Fibroblast of lung (primary cell): ENCODE data around the gene HAUS7. TPM values are rescaled to one million over a fixed set of nuclear protein-coding genes. Genes with fewer than 3 reads are reported as not detected.

Experiments
- polyA plus RNA-seq, 2 donors: library from polyadenylated mRNA; depleted of rRNA in 1 of 2; stranded (reverse) in 1 of 2; unstranded in 1 of 2; fragments of >200 nt; gene quantifications; 2 replicates each; pipeline ENCODE4 v1.2.1, GENCODE V29; 2011 to 2012; ENCODE audit warnings: missing spikeins in 1 of 2
- total RNA-seq: library from RNA; depleted of rRNA; stranded (reverse); fragments of >200 nt; gene quantifications from 2 replicates; pipeline ENCODE4 v1.2.1, GENCODE V29; 2014

Gene HAUS7
- total and polyA plus RNA-seq, 2 donors (not counting 1 experiment from before 2014, with no cell fraction given) = 7.3 to 10.4 TPM

Other genes starting within 250 kb of the HAUS7 start
- not detected in 2 replicates for gene PNMA6F, start 148.8 kb downstream of the HAUS7 start, total RNA-seq
- not detected in 2 replicates for gene PNMA6F, start 148.8 kb downstream of the HAUS7 start, polyA plus RNA-seq
- gene ZNF275, start 136.4 kb downstream of the HAUS7 start, total RNA-seq = 6.2 and 6.3 TPM in 2 replicates
- gene ZNF275, start 136.4 kb downstream of the HAUS7 start, polyA plus RNA-seq = 11.7 and 12.2 TPM in 2 replicates
- not detected in 2 replicates for gene PNMA6E, start 69.2 kb downstream of the HAUS7 start, total RNA-seq
- not detected in 2 replicates for gene PNMA6E, start 69.2 kb downstream of the HAUS7 start, polyA plus RNA-seq
- 0.17 and 0.26 TPM in 2 replicates for gene ZFP92, start 59.1 kb downstream of the HAUS7 start, total RNA-seq
- 0.06 and 0.09 TPM in 2 replicates for gene ZFP92, start 59.1 kb downstream of the HAUS7 start, polyA plus RNA-seq
- 1.8 and 3.1 TPM in 2 replicates for gene TREX2, start 24.5 kb downstream of the HAUS7 start, total RNA-seq
- gene TREX2, start 24.5 kb downstream of the HAUS7 start, polyA plus RNA-seq = 0.08 TPM in 1 of 2 replicates, not detected in the other
- gene BGN, start 24.4 kb upstream of the HAUS7 start, total RNA-seq = 10.1 and 18.7 TPM in 2 replicates
- 21.4 and 61.7 TPM in 2 replicates for gene BGN, start 24.4 kb upstream of the HAUS7 start, polyA plus RNA-seq
- not detected in 2 replicates for gene ATP2B3, start 47.1 kb upstream of the HAUS7 start, total RNA-seq
- gene ATP2B3, start 47.1 kb upstream of the HAUS7 start, polyA plus RNA-seq = not detected in 2 replicates
- gene CCNQ, start 128.6 kb upstream of the HAUS7 start, total RNA-seq = 24.4 and 28.2 TPM in 2 replicates
- gene CCNQ, start 128.6 kb upstream of the HAUS7 start, polyA plus RNA-seq = 19.9 and 22.8 TPM in 2 replicates
- under 0.01 TPM in 1 of 2 replicates, not detected in the other for gene DUSP9, start 176.6 kb upstream of the HAUS7 start, total RNA-seq
- not detected in 2 replicates for gene DUSP9, start 176.6 kb upstream of the HAUS7 start, polyA plus RNA-seq
- 0.26 and 0.33 TPM in 2 replicates for gene PNCK, start 203.2 kb upstream of the HAUS7 start, total RNA-seq
- gene PNCK, start 203.2 kb upstream of the HAUS7 start, polyA plus RNA-seq = 0.08 TPM in 1 of 2 replicates, not detected in the other
- 9.8 and 11.1 TPM in 2 replicates for gene SLC6A8, start 217.3 kb upstream of the HAUS7 start, total RNA-seq
- 7.7 and 13.2 TPM in 2 replicates for gene SLC6A8, start 217.3 kb upstream of the HAUS7 start, polyA plus RNA-seq